ENCODE data around the gene DEFB124.
"Not testable (repeated sequence)": the region's sequence is repeated elsewhere in the genome, so short reads cannot be mapped to it uniquely, and the experiment has no call there.

DEFB124 gene

DNA sequence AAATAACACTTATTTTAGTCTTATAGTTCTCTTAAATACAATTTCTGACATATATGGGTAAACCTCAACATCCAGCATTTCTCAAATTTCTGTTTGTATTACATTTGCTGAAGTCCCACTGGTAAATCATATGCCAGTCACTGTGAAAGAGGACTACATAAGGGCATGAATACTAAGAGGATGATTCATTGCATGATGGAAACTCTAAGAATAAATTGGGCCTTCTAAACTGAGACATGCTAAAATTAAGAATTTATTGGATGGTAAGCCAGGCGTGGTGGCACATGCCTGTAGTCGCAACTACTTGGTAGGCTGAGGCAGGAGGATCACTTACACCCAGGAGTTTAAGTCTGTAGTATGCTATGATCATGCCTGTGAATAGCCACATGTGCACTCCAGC lies 22.4 kb downstream of the DEFB124 start:
- H3K27me3 ChIP-seq (replicated peaks; ENCODE audit: control insufficient read depth, insufficient read depth, low read length): no peaks in the 10 kb centered on the region
- H3K36me3 ChIP-seq (ENCODE audit: control insufficient read depth, insufficient read depth, low read length, severe bottlenecking): no peaks in the 10 kb centered on the region
- H3K4me1 ChIP-seq (ENCODE audit: control insufficient read depth, insufficient read depth, low read length): no peaks in the 10 kb centered on the region
- no peak overlapping the region for H3K4me3 ChIP-seq (ENCODE audit: low read length)
- no peak overlapping the region for H3K9ac ChIP-seq (ENCODE audit: low read length)
- no peaks in the 10 kb centered on the region for H3K9me3 ChIP-seq (ENCODE audit: control insufficient read depth, low read length)
- DNase-seq (ENCODE audit: low read depth): peak; percentile 29

DNA sequence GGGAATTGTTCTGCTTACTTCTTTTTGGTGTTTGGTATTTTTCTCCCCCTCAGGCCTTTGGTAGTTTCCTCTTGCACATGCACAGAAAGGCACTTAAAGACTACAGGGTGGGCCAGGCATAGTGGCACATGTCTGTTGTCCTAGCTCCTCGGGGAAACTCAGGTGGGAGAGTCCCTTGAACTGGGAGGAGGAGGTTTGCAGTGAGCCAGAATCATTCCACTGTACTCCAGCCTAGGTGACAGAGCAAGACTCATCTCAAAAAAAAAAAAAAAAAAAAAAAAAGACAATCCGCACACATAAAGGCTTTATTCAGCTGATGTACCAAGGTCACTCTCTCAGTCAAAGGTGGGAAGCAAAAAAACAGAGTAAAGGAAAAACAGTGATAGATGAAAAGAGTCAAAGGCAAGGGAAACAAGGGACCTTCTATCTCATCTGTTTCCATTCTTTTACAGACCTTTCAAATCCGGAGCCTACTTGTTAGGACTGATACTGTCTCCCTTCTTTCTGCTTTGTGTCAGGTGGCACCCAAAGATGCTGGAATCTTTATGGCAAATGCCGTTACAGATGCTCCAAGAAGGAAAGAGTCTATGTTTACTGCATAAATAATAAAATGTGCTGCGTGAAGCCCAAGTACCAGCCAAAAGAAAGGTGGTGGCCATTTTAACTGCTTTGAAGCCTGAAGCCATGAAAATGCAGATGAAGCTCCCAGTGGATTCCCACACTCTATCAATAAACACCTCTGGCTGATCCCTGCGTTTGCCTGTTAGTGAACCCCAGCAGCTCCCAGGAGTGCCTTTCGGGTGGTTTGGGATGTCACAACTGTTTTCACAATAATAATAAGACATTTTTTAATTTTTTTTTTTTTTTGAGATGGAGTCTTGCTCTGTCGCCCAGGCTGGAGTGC lies 25.2 kb downstream of the DEFB124 start:
- Histone ChIP-seq H3K9ac (ENCODE audit: low read length) (no peak overlapping the region), H3K27me3 (replicated peaks; ENCODE audit: control insufficient read depth, insufficient read depth, low read length) (peaks cover 8% of the 10 kb centered on the region), H3K4me3 (ENCODE audit: low read length) (no peak overlapping the region), H3K36me3 (ENCODE audit: control insufficient read depth, insufficient read depth, low read length, severe bottlenecking) (no peaks in the 10 kb centered on the region), H3K4me1 (ENCODE audit: control insufficient read depth, insufficient read depth, low read length) (no peaks in the 10 kb centered on the region), H3K9me3 (ENCODE audit: control insufficient read depth, low read length) (no peaks in the 10 kb centered on the region)
- DNase-seq (ENCODE audit: low read depth): no peak

GRCh38 chr20:31446084-31446819 lies 28.7 kb downstream of the DEFB124 start:
- no peak overlapping the region for H3K9ac ChIP-seq (ENCODE audit: low read length)
- H3K27me3 ChIP-seq (replicated peaks; ENCODE audit: control insufficient read depth, insufficient read depth, low read length): peaks cover 8% of the 10 kb centered on the region
- H3K4me3 ChIP-seq (ENCODE audit: low read length): no peak overlapping the region
- no peaks in the 10 kb centered on the region for H3K9me3 ChIP-seq (ENCODE audit: control insufficient read depth, low read length)
- H3K4me1 ChIP-seq (ENCODE audit: control insufficient read depth, insufficient read depth, low read length): no peaks in the 10 kb centered on the region
- no peaks in the 10 kb centered on the region for H3K36me3 ChIP-seq (ENCODE audit: control insufficient read depth, insufficient read depth, low read length, severe bottlenecking)
- DNase-seq (ENCODE audit: low read depth): no peak

DNA sequence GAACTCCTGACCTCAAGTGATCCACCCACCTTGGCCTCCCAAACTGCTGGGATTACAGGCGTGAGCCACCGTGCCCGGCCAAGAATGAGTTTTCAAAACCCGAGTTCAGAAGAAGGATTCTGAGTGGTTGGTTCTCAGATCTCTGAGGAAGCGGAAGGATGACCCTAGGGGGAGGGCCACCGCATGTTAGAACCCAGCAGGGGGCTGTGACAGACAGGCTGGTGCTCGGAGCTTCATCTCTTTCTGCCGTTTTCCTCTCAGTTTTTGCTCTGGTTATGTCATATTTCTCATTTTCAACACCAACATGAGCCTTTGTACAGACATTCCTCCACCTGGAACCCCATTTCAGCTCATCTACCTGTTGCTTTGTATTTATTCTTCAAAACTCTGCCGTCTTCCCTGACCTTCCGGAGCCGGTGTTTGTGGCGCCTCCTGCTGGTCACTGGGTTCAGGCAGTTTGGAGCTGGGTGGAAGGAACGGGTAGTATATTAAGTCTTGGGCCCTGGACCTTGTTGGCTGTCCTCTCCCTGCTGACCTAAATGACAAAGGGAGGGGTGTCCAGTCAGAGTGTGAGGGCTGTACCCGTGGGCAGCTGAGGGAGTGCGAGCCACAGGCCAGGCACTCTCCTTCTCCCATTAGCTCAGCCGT lies 34.8 kb downstream of the DEFB124 start, which contains the start of gene DEFB123:
Gene DEFB123 (plus strand): TSS at position 621 of the 648 bp plus-strand sequence. CDS start 67 bp downstream, outside the sequence.
- Histone ChIP-seq H3K9me3 (ENCODE audit: control insufficient read depth, low read length) (no peaks in the 10 kb centered on the region), H3K36me3 (ENCODE audit: control insufficient read depth, insufficient read depth, low read length, severe bottlenecking) (no peaks in the 10 kb centered on the region), H3K4me1 (ENCODE audit: control insufficient read depth, insufficient read depth, low read length) (no peaks in the 10 kb centered on the region), H3K9ac (ENCODE audit: low read length) (no peak within 1 kb of the TSS), H3K27me3 (replicated peaks; ENCODE audit: control insufficient read depth, insufficient read depth, low read length) (peaks cover 12% of the 10 kb centered on the region), H3K4me3 (ENCODE audit: low read length) (no peak within 1 kb of the TSS)
- DNase-seq (ENCODE audit: low read depth): no peak

- Histone ChIP-seq H3K4me1 (ENCODE audit: control insufficient read depth, insufficient read depth, low read length) (no peaks in the 10 kb centered on the region), H3K27me3 (replicated peaks; ENCODE audit: control insufficient read depth, insufficient read depth, low read length) (no peaks in the 10 kb centered on the region), H3K4me3 (ENCODE audit: low read length) (no peak overlapping the region), H3K36me3 (ENCODE audit: control insufficient read depth, insufficient read depth, low read length, severe bottlenecking) (no peaks in the 10 kb centered on the region), H3K9me3 (ENCODE audit: control insufficient read depth, low read length) (peaks cover 10% of the 10 kb centered on the region), H3K9ac (ENCODE audit: low read length) (no peak overlapping the region)
- DNase-seq (ENCODE audit: low read depth): no peak
These were observed 44.3 kb downstream of the DEFB124 start for GRCh38 chr20:31430568-31431115.

DNA sequence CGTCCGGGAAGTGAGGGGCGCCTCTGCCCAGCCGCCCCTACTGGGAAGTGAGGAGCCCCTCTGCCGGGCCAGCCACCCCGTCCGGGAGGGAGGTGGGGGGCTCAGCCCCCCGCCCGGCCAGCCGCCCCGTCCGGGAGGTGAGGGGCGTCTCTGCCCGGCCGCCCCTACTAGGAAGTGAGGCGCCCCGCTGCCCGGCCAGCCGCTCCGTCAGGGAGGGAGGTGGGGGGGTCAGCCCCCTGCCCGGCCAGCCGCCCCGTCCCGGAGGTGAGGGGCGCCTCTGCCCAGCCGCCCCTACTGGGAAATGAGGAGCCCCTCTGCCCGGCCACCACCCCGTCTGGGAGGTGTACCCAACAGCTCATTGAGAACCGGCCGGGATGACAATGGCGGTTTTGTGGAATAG lies 47.4 kb downstream of the DEFB124 start:
- not testable (repeated sequence) for H3K4me3 ChIP-seq (ENCODE audit: low read length); DNase-seq (ENCODE audit: low read depth); H3K27me3 ChIP-seq (replicated peaks; ENCODE audit: control insufficient read depth, insufficient read depth, low read length)

DNA sequence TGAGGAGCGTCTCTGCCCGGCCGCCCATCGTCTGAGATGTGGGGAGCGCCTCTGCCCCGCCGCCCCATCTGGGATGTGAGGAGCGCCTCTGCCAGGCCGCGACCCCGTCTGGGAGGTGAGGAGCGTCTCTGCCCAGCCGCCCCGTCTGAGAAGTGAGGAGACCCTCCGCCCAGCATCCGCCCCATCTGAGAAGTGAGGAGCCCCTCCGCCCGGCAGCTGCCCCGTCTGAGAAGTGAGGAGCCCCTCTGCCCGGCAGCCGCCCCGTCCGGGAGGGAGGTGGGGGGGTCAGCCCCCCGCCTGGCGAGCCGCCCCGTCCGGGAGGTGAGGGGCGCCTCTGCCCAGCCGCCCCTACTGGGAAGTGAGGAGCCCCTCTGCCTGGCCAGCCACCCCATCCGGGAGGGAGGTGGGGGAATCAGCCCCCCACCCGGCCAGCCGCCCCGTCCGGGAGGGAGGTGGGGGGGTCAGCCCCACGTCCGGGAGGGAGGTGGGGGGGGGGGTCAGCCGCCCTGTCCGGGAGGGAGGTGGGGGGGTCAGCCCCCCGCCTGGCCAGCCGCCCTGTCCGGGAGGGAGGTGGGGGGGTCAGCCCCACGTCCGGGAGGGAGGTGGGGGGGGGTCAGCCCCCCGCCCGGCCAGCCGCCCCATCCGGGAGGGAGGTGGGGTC lies 47.9 kb downstream of the DEFB124 start:
- H3K4me3 ChIP-seq (ENCODE audit: low read length); H3K36me3 ChIP-seq (ENCODE audit: control insufficient read depth, insufficient read depth, low read length, severe bottlenecking); DNase-seq (ENCODE audit: low read depth); H3K4me1 ChIP-seq (ENCODE audit: control insufficient read depth, insufficient read depth, low read length); H3K9me3 ChIP-seq (ENCODE audit: control insufficient read depth, low read length); H3K9ac ChIP-seq (ENCODE audit: low read length): not testable (repeated sequence)
- peaks cover 12% of the 10 kb centered on the region for H3K27me3 ChIP-seq (replicated peaks; ENCODE audit: control insufficient read depth, insufficient read depth, low read length)

More for the DNA sequence above, 47.4 kb downstream of the DEFB124 start:
- not testable (repeated sequence) for H3K9ac ChIP-seq (ENCODE audit: low read length); H3K9me3 ChIP-seq (ENCODE audit: control insufficient read depth, low read length); H3K36me3 ChIP-seq (ENCODE audit: control insufficient read depth, insufficient read depth, low read length, severe bottlenecking); H3K4me1 ChIP-seq (ENCODE audit: control insufficient read depth, insufficient read depth, low read length)

DNA sequence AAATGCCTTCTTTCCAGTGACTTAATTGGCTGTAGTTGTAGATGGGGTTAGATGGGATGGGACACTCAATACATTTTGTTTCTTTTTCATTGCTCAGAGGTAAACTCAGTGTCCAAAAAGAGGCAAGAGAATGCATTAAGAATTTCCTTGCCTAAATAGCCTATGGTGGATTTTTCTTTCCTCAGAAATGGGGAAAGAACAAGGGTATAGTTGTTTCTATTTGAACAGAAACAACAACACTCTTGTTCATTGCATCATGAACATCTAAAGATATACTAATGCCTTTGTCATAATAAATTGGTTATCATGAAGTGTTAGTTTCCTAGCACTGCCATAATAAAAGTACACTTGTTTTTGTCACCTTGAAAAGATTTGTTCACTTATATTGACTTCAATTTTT lies 49.1 kb downstream of the DEFB124 start:
- Histone ChIP-seq H3K4me1 (ENCODE audit: control insufficient read depth, insufficient read depth, low read length) (no peaks in the 10 kb centered on the region), H3K4me3 (ENCODE audit: low read length) (no peak overlapping the region), H3K9ac (ENCODE audit: low read length) (no peak overlapping the region), H3K36me3 (ENCODE audit: control insufficient read depth, insufficient read depth, low read length, severe bottlenecking) (no peaks in the 10 kb centered on the region), H3K9me3 (ENCODE audit: control insufficient read depth, low read length) (peaks cover 10% of the 10 kb centered on the region), H3K27me3 (replicated peaks; ENCODE audit: control insufficient read depth, insufficient read depth, low read length) (peaks cover 16% of the 10 kb centered on the region)
- DNase-seq (ENCODE audit: low read depth): no peak

- no peak overlapping the region for H3K9ac ChIP-seq (ENCODE audit: low read length)
- H3K4me3 ChIP-seq (ENCODE audit: low read length): no peak overlapping the region
- no peaks in the 10 kb centered on the region for H3K9me3 ChIP-seq (ENCODE audit: control insufficient read depth, low read length)
- H3K36me3 ChIP-seq (ENCODE audit: control insufficient read depth, insufficient read depth, low read length, severe bottlenecking): no peaks in the 10 kb centered on the region
- DNase-seq (ENCODE audit: low read depth): no peak
- H3K4me1 ChIP-seq (ENCODE audit: control insufficient read depth, insufficient read depth, low read length): no peaks in the 10 kb centered on the region
- H3K27me3 ChIP-seq (replicated peaks; ENCODE audit: control insufficient read depth, insufficient read depth, low read length): peaks cover 17% of the 10 kb centered on the region
These were observed 56.6 kb downstream of the DEFB124 start for GRCh38 chr20:31418307-31418706.

- Histone ChIP-seq H3K4me1 (ENCODE audit: control insufficient read depth, insufficient read depth, low read length) (no peaks in the 10 kb centered on the region), H3K36me3 (ENCODE audit: control insufficient read depth, insufficient read depth, low read length, severe bottlenecking) (no peaks in the 10 kb centered on the region), H3K9me3 (ENCODE audit: control insufficient read depth, low read length) (no peaks in the 10 kb centered on the region), H3K4me3 (ENCODE audit: low read length) (no peak overlapping the region), H3K27me3 (replicated peaks; ENCODE audit: control insufficient read depth, insufficient read depth, low read length) (peaks cover 27% of the 10 kb centered on the region), H3K9ac (ENCODE audit: low read length) (no peak overlapping the region)
- DNase-seq (ENCODE audit: low read depth): no peak
These were observed 59.3 kb downstream of the DEFB124 start for GRCh38 chr20:31415653-31416052.

Data from adipocyte (in vitro differentiated cells).